ENCODE results near the gene SASH1.

The SASH1 gene

GRCh38 chr6:148345578-148345977 is 2.9 kb downstream of the SASH1 start:
- Histone ChIP-seq H3K27ac (ENCODE audit: low read depth, low read length) (no peak overlapping the region), H3K4me2 (ENCODE audit: low read length) (no peak overlapping the region)
- TF ChIP-seq, protein P1, sequence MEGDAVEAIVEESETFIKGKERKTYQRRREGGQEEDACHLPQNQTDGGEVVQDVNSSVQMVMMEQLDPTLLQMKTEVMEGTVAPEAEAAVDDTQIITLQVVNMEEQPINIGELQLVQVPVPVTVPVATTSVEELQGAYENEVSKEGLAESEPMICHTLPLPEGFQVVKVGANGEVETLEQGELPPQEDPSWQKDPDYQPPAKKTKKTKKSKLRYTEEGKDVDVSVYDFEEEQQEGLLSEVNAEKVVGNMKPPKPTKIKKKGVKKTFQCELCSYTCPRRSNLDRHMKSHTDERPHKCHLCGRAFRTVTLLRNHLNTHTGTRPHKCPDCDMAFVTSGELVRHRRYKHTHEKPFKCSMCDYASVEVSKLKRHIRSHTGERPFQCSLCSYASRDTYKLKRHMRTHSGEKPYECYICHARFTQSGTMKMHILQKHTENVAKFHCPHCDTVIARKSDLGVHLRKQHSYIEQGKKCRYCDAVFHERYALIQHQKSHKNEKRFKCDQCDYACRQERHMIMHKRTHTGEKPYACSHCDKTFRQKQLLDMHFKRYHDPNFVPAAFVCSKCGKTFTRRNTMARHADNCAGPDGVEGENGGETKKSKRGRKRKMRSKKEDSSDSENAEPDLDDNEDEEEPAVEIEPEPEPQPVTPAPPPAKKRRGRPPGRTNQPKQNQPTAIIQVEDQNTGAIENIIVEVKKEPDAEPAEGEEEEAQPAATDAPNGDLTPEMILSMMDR (IDR thresholded peaks at IDR 0.05; ENCODE audit: low read depth, low read length, poor library complexity, severe bottlenecking) = no peak
- TF ChIP-seq EZH2phosphoT487 (IDR thresholded peaks at IDR 0.05; ENCODE audit: borderline replicate concordance, low read length) = no peak

GRCh38 chr6:148346681-148347440 is 4.2 kb downstream of the SASH1 start:
- Histone ChIP-seq H3K27me3 (ENCODE audit: control insufficient read depth, low read length) (peaks cover 3% of the 10 kb centered on the region; the same call in 1 of the 2 replicates), H3K9me2 (replicated peaks; ENCODE audit: control insufficient read depth, low read length) (no peaks in the 10 kb centered on the region), H4K20me1 (ENCODE audit: control insufficient read depth, insufficient read depth, low read depth, low read length) (no peaks in the 10 kb centered on the region), H3K4me3 (ENCODE audit: low read length) (no peak overlapping the region), H3K79me2 (ENCODE audit: control insufficient read depth, low read length) (no peaks in the 10 kb centered on the region), H3K27ac (ENCODE audit: low read depth, low read length) (no peak overlapping the region), H3K4me1 (ENCODE audit: control insufficient read depth, low read length) (no peaks in the 10 kb centered on the region), H3K4me2 (ENCODE audit: low read length) (no peak overlapping the region), H3K36me3 (ENCODE audit: control insufficient read depth, low read length) (no peaks in the 10 kb centered on the region), H3F3A (ENCODE audit: control insufficient read depth, insufficient read depth) (no peaks in the 10 kb centered on the region), H3K9me3 (ENCODE audit: control insufficient read depth, insufficient read depth, low read length) (no peaks in the 10 kb centered on the region)
- TF ChIP-seq, protein P1 (IDR thresholded peaks at IDR 0.05; ENCODE audit: low read depth, low read length, poor library complexity, severe bottlenecking) = no peak
- no peak for TF ChIP-seq EZH2phosphoT487 (IDR thresholded peaks at IDR 0.05; ENCODE audit: borderline replicate concordance, low read length)

More at GRCh38 chr6:148345578-148345977, 2.9 kb downstream of the SASH1 start:
- Histone ChIP-seq H3K4me3 (ENCODE audit: low read length) (no peak overlapping the region), H3F3A (ENCODE audit: control insufficient read depth, insufficient read depth) (no peaks in the 10 kb centered on the region), H3K9me2 (replicated peaks; ENCODE audit: control insufficient read depth, low read length) (no peaks in the 10 kb centered on the region), H4K20me1 (ENCODE audit: control insufficient read depth, insufficient read depth, low read depth, low read length) (no peaks in the 10 kb centered on the region), H3K36me3 (ENCODE audit: control insufficient read depth, low read length) (no peaks in the 10 kb centered on the region), H3K9me3 (ENCODE audit: control insufficient read depth, insufficient read depth, low read length) (no peaks in the 10 kb centered on the region), H3K79me2 (ENCODE audit: control insufficient read depth, low read length) (no peaks in the 10 kb centered on the region), H3K27me3 (ENCODE audit: control insufficient read depth, low read length) (peaks cover 3% of the 10 kb centered on the region; the same call in 1 of the 2 replicates), H3K4me1 (ENCODE audit: control insufficient read depth, low read length) (no peaks in the 10 kb centered on the region)

- no peak overlapping the region for H3K4me2 ChIP-seq (ENCODE audit: low read length)
Measured at GRCh38 chr6:148347441-148348054, 4.9 kb downstream of the SASH1 start.

More at GRCh38 chr6:148347441-148348054, 4.9 kb downstream of the SASH1 start:
- peaks cover 3% of the 10 kb centered on the region; the same call in 1 of the 2 replicates for H3K27me3 ChIP-seq (ENCODE audit: control insufficient read depth, low read length)
- TF ChIP-seq EZH2phosphoT487 (IDR thresholded peaks at IDR 0.05; ENCODE audit: borderline replicate concordance, low read length) = no peak
- TF ChIP-seq, protein P1 (IDR thresholded peaks at IDR 0.05; ENCODE audit: low read depth, low read length, poor library complexity, severe bottlenecking) = no peak
- H3K79me2 ChIP-seq (ENCODE audit: control insufficient read depth, low read length) = no peaks in the 10 kb centered on the region
- H3K4me1 ChIP-seq (ENCODE audit: control insufficient read depth, low read length) = no peaks in the 10 kb centered on the region
- H3K9me2 ChIP-seq (replicated peaks; ENCODE audit: control insufficient read depth, low read length) = no peaks in the 10 kb centered on the region
- H3K9me3 ChIP-seq (ENCODE audit: control insufficient read depth, insufficient read depth, low read length) = no peaks in the 10 kb centered on the region
- no peak overlapping the region for H3K4me3 ChIP-seq (ENCODE audit: low read length)
- no peaks in the 10 kb centered on the region for H3F3A ChIP-seq (ENCODE audit: control insufficient read depth, insufficient read depth)
- no peaks in the 10 kb centered on the region for H4K20me1 ChIP-seq (ENCODE audit: control insufficient read depth, insufficient read depth, low read depth, low read length)
- H3K27ac ChIP-seq (ENCODE audit: low read depth, low read length) = no peak overlapping the region
- no peaks in the 10 kb centered on the region for H3K36me3 ChIP-seq (ENCODE audit: control insufficient read depth, low read length)

Measured in DOHH2 (cell line).